Stimulated activated CD4-positive, alpha-beta T cell treated with anti-CD3 and anti-CD28 coated beads, Interleukin-15, amount 100 ng/mL, for 24 hours (primary cell): ENCODE measurements around the gene MYL6.
"Not testable (repeated sequence)": the region's sequence is repeated elsewhere in the genome, so short reads cannot be mapped to it uniquely, and the experiment has no call there.

ENCODE experiments used
- DNase-seq: peaks from one replicate; pipeline ENCODE4 v3.0.0-alpha.2; 2020

MYL6 gene

DNA sequence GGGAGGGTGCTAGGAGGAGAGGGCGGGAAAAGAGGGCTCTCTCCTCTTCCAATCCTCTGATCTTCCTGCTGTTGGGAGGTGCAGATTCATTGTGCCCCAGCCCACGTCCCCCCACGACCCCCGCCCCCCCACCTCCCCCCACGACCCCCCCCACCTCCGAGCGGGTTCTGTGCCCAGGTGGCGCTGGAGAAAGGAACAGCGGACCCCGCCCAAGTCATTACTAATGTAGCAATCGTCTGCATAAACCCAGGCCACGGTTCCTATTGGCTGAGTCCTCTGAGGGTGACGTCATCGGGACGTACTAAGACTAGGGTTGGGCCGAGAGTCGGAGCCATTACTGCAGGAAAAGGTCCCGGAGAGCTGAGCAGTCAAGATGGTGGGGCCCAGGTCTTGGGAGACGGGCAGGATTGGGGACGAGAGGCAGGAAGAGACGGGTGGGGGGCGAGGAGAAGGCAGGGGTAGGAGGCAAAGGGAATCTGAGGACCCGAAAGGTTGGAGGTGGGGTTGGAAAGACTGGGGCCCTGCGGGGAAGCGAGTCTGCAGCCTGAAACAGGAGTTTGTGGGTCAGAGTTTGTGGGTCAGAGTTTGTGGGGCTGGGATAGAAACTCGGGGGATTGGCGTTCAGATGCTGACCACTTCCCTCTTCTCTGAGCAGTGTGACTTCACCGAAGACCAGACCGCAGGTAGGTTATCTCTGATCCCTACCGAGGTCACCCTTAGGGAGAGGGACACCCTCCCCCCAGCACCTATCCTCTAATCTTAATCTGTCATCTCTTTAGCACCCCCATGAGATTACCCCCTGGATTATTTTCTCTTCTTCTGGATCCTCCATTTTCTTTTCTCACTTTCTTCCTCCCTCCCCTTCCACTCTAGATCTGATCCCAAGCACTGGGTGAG lies at the start of gene MYL6:
MYL6 (plus strand) TSS at position 331 of the 897 bp plus-strand sequence; CDS start at position 374, 43 bp downstream.
- DNase-seq = peak; percentile 96

DNA sequence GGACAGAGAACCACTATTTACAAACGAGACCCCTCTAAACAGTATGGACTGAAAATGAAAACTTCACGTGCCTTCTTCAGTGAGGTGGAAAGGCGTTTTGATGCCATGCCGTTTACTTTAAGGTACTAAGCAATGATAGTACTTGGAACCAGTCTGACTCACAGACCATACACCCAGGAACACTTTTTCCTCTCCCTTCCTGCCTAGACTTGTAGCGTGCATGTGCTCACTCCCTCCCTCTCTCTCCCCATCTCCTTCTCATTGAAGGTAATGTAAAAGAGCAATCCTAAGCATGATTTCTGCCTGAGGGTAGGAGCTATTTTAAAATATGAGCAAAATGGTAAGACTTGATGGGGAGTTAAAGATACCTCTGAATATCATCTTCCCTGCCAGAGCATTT lies 47.6 kb upstream of the MYL6 start:
- DNase-seq = no peak

DNA sequence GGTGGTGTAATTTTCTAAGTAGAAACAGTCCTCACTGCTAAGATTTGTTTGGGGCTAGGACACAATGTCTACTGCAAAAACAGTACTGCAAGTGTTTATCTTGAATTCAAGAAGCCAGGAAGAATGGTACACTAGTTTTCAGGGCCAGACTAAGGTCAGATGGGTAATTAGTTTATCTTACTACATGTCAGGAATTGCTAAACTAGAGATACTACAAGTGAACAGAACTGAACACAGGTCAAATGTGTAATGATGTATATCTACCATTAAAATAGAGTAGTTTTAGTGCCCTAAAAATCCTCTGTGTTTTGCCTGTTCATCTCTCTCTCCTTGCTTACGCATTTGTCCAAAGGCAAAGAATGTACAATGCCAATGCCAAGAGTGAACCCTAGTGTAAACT lies 44.1 kb upstream of the MYL6 start:
- no peak for DNase-seq

DNA sequence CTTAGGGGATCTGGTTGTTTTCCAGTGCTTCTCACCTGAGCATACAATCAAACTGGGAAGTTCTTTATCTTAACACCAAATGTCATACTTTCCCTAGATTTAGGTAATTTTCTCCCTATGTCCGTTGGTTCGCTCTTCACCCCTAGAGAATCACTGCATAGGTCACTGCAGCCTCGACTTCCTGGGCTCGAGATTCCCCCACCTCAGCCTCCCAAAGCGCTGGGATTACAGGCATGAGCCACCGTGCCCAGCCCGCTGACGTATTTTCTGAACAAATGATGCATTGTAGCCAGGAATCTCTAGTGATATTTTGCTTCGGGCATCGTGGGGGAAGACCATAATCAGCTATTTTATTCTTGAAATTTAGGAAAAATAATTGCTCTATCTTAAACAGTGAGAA lies 42.8 kb upstream of the MYL6 start:
- no peak for DNase-seq

DNA sequence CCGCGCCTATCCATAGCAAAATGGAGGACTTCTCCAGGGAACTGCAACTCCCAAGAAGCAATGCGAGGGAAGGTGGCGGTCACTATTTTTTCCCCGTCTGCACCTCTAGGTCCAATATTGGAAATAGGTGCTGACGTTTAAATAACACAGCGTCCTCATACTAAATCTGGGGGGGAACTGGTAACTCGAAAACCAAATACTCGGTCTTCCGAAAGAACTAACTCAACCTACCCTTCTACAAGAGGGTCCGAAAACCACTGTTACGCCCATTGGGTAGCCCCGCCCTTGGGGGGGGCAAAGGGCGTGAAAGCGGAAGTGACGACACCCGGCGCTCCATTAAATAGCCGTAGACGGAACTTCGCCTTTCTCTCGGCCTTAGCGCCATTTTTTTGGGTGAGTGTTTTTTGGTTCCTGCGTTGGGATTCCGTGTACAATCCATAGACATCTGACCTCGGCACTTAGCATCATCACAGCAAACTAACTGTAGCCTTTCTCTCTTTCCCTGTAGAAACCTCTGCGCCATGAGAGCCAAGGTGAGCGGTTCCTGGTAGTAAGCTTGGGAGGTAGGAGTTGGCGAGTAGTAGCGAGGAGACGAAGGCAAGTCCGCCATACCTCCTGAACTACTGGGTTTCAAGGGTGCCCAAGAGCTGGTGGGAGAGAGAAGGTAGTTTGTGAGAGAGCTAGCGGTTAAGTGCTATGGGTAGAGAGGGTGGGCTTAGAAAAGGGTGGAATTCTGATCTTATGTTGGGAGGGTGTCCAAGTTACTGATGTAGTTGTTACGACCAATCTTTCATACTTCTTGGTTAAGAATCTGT lies 41.7 kb upstream of the MYL6 start, which contains the start of gene RPL41:
RPL41 (plus strand) TSS at position 367 of the 815 bp plus-strand sequence.
- peak; percentile 94 for DNase-seq

DNA sequence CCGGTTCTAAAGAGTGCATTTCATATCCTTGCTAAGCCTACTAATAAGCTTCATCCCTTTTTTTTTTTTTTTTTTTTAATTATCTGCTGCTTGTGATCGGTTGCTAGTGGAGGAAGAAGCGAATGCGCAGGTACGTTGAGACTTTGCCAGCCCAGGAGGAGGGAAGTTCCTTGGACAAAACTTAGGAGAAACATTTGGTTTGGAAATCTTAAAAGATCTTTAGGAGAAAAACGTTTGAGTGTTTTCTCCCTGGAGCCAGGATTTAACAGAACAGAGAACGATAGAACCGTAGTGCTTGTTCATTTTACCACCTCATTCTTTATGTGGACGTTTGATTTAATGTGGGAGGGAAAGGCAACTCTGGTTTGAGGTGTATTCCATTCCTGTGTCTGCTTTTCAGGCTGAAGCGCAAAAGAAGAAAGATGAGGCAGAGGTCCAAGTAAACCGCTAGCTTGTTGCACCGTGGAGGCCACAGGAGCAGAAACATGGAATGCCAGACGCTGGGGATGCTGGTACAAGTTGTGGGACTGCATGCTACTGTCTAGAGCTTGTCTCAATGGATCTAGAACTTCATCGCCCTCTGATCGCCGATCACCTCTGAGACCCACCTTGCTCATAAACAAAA lies 41.0 kb upstream of the MYL6 start:
- not testable (repeated sequence) for DNase-seq

DNA sequence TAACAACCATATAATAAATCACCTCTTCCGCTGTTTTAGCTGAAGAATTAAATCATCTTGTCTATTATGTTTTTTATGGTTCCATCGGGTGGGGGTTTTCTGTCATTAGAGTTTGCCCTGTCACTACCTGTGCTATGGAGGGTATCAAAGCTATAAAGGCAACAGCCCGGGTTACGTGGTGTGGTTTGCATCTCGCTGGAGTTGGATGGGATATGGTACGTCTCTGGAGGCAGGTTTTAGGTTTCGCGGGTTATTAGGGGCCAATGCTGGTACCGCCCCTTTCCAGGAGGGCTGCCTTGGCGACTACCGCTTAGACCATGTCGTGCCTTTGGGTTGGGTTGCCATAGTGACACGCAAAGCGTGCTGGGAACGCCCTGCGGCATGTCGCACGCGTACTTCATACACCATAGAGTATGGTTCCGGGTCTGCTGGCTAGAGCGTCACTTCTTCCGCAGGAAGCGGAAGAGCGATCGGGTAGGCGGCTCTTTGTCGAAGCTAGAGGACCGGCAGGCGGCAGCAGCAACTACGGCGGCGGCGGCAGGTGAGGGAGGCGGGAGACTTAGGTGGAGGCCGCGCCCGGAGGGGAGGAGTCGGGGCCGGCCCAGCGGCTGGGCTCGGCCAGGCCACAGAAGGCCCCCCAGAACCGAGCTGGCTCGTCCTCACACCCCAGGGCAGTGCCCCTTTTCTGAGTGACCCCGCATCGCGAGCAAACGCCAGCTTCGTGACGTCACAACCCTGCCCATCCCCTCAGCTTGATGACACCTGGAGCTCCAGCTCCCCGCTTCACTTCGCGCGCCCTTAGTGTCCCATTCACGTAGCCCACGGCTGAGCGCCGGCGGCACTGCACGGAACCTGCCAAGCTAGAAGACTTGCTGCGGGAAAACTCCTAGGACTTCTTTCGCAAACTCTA lies 40.1 kb upstream of the MYL6 start, which contains the start of gene ZC3H10:
ZC3H10 (plus strand) TSS at position 489 of the 910 bp plus-strand sequence. CDS start 2,297 bp downstream, outside the sequence.
- DNase-seq = peak; percentile 99

DNA sequence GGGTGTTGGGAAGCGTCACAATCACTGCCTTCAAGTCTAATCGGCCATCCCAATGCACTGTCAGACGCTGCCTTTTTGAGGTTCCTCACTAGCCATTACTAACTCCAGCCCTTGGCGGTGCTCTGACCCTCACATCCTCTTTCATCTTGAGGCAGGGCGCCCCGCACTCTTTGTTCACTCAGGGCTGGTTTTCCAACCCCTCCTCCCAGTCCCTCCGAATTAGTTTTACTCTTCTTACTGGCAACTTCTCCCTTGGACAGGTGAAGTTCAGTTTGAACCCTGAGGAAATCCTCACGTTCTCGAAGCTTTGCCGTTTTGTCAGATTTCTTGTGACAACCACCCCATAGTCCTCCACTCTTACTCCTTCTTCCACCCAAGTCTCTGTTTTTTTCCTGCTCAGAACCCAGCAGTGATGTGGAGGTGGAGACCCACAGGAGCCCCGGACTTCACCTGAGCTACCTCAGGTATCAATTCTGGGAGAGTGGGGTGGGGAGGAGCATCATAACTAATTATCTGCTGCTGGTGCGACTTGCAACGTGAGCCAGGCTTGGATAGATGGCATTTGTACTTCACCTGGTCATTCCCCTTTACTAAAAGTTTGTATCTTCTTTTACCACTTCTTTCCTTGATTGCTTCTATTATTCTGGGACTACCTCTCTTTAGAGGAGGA lies 39.3 kb upstream of the MYL6 start:
- DNase-seq = no peak

DNA sequence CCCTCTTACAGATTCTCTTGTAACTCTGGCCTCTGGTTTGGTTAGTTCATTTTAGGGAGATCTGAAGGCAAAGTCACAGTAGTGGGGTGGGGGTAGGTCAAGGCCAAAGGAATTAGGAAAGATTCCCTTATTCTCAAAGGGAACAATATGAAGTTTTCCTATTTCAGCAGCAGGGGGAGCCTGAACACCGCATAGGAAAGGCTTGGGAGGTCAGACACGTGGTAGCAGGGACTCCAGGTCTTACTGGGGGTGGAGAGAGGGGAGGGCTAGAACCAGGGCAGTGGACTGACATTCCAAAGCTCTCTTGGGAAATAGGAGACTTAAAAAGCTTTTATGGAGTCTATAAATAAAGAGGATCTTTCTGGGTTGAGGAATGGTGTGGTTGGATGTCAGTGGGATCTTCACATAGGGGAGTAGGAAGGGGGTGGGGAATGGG lies 38.8 kb upstream of the MYL6 start:
- DNase-seq = peak; percentile 74

DNA sequence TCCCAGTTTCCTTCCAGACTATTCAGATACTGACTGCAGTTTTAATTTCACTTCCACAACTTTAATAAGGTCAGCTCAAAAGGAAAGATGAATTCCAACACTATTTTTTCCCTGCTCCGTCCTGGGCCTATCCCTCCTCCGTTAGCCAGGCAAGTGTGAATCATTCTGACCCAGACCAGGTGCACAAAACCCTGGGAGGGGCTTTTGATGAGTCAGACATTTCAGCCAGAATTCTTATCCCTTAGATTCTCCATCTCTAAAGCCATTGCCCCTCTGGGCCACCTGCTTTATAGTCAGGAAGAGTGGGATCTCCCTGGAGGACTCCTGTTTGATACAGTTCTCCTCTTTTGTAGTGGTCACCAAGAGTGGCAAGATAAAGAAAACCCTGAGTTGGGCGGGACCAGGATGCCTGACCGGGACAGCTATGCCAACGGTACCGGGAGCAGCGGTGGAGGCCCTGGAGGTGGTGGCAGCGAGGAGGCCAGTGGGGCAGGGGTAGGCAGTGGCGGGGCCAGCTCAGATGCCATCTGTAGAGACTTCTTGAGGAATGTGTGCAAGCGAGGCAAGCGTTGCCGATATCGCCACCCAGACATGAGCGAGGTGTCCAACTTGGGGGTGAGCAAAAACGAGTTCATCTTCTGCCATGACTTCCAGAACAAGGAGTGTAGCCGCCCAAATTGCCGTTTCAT lies 37.9 kb upstream of the MYL6 start:
- DNase-seq = no peak

DNA sequence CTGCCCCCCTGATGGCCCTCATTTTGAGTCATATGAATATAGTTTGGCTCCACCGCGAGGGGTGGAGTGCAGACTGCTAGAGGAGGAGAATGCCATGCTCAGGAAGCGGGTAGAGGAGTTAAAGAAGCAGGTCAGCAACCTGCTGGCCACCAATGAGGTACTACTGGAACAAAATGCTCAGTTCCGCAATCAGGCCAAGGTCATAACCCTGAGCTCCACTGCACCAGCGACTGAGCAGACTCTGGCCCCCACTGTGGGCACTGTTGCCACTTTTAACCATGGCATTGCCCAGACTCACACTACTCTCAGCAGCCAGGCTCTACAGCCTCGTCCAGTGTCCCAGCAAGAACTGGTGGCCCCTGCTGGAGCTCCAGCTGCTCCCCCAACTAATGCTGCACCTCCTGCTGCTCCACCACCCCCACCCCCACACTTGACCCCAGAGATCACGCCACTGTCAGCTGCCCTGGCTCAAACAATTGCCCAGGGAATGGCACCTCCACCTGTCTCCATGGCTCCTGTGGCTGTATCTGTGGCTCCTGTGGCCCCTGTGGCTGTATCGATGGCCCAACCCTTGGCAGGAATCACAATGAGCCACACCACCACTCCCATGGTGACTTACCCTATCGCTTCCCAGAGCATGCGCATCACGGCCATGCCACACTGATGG lies 36.8 kb upstream of the MYL6 start:
- DNase-seq = no peak

DNA sequence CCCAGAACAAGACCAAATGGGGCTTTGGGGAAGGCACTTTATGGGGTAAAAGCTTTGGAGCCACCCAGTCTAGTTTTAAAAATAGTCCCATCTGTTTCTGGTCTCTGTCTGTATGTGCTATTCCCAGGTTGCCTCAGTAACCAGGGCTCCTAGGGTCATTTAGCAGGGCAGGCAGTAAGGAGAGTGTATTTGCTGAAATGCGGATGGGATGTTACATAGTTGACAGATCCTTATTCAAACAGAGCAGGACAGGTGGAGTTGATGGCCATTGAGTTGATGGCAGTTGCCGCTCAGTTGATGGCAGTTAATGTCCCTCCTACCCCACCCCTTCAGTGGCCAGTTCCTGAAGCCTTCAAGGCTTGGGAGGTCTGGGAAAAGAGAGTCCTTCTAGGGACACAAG lies 35.5 kb upstream of the MYL6 start:
- DNase-seq = no peak

DNA sequence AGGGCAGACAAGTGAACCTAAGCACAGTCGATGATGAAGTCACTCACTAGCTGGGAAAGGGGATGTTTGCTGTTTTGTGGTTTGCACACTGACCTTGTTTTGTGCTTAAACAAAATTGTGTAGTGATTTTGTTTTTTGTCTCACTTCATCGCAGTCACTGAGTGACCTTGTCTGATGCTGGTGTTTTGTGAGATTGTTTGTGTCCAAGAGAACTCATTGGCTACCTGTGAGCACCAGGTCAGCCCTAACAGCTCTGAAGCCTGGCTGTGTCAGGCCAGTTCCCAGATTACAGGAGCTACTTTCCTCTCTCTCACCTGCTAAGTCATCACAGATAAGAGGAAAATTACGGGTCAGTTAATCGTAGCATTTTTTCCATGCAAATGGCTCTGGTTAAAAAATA lies 34.0 kb upstream of the MYL6 start:
- DNase-seq = no peak

DNA sequence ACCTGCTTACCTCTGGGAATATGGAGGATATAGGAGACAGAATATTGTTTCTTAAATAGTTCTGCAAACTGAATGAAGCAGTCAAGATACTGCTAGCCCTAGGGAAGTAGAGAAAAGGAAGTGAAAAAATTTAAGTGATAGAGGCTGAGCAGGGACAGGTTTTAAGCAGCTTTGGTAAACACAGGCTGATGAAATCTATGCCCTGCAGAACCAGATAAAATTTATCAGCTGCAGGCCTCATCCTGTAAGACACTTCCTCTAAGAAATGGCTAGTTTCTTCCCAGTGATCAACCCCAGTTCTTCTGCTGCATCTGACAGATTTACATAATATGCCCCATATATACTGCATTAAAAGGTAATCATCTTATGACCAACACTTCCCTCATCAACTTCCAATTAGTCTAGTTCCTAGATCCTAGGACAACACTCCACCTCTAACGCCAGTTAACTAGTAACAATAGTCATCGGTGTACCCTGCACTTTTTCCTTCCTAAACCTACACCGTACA lies 31.4 kb upstream of the MYL6 start:
- DNase-seq = no peak

DNA sequence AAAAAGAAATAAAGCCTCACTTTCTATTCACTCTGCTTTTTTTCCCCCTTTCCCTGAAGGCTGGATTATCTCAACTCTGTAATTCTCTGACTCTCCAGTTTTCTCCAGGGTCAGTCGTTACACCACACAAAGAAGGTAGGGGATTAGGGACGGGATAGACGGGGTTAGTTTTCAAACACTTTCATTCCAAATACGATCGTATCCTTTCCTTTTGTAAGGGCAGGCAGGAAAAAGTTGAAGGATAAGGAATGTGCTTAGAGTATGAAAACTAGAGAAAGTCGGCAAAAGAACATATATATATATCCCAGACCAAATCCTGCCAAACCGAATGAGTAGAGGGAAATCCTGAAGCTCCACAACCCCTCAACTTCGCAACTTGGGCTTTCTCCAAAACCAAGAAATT lies 30.7 kb upstream of the MYL6 start:
- DNase-seq = no peak

DNA sequence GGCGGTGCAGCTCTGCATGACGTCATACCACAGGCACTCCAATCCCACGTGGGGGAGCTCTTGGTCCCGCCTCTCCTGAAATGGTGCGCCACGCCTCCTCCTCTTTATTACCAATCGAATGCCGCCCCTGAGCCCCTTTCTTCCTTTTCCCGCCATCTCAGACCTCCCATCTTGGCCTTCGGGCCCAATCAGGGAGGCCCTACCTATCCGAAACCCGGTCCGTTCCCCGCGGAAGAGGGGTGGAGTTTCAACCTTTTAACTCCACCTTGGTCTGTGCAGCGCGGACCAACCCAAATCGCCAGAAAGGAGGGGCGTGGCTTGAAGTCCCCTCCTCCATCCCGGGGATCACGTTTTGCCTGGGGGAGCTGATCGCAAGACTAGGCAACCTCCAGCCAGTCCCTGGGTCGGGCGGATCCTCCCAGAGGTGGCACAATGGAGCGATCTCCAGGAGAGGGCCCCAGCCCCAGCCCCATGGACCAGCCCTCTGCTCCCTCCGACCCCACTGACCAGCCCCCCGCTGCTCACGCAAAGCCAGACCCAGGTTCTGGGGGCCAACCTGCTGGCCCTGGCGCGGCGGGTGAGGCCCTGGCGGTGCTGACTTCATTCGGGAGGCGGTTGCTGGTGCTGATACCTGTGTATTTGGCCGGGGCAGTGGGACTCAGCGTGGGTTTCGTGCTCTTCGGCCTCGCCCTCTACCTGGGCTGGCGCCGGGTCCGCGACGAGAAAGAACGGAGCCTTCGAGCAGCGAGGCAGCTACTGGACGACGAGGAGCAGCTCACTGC lies 30.1 kb upstream of the MYL6 start, which contains the start of gene ESYT1:
ESYT1 (plus strand) TSS at position 380 of the 782 bp plus-strand sequence; CDS start at position 433, 53 bp downstream.
- peak; percentile 98 for DNase-seq

DNA sequence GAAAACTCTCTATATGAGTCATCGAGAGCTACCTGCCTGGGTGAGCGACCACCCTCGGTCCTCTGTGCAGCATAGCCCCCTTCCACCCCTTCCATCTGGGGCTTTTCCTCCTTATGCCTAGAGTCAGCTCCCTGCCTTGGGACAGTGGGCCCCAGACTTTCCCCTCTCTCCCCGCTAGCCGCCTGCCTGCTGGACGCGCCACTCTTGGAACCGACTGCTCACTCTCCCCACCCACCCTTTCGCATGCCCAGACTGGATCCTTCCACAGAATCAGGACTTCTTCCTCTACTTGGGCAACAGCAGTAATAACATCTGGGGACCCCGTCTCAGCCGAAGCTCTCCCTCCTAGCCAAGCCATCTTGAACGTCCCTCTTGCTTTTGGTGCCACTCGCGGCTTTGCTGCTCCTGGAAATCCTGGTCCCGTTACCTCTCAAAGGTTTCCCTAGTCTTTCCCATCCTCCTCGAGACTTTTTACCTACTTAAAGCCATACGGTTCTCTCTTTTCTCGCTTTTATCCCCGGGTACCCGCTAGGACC lies 29.4 kb upstream of the MYL6 start:
- DNase-seq = peak; percentile 38

DNA sequence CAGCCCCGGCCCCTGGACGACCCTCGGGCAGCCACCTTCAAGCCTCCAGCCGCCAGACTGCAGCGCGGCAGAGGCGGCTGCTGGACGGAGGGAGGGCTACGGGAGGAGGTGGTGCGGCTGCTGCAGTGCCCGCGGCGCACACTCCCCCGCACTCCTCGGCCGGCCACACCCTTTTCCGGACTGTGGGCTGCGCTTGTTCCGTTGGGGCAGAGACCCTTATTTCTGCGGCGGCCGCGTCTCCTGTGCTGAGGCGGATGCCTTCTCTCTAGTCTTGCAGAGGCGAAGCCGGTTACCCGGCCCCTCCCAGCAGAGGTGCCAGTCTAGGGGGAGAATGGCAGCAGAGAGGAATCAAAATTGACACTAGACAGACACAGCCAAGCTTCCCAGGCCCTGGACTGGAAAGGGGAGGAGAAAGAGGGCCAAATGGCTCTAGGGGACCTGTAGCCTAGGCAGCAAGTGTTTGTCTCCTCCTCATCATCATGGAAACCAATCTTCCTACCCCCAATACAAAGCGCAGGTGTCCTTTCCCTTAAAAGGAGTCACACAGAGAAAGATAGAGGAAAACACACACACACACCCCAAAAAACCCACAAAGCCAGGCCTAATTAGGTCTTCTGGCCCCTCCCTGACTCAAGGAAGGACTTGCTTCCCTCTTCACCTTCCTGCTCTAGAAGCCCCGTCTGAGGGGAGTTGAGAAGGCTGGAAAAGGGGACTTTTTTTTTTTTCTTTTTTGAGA lies 28.8 kb upstream of the MYL6 start:
- peak; percentile 81 for DNase-seq
